Purkinje cell (primary cell): ENCODE data around the gene ZC3H11A. TPM values are rescaled to one million over a fixed set of nuclear protein-coding genes. Genes with fewer than 3 reads are reported as not detected.

ENCODE experiments used
- polyA plus RNA-seq: library from polyadenylated mRNA; unstranded; fragments of >200 nt; fragmentation: Nextera tagmentation; gene quantifications from 2 replicates; pipeline ENCODE4 v1.2.1, GENCODE V29; 2014

Gene ZC3H11A
- 33.2 and 39.9 TPM in 2 replicates for polyA plus RNA-seq

GRCh38 chr1:203795441-203796235 lies at the start of gene ZC3H11A, which contains the start of gene ZBED6:
ZC3H11A (plus strand) TSS chr1:203795623; CDS start chr1:203817071, 21,448 bp downstream.
ZBED6 (plus strand) TSS chr1:203795623; CDS start chr1:203797523, 1,900 bp downstream.

GRCh38 chr1:203765029-203765837 lies 30.2 kb upstream of the ZC3H11A start, which contains the start of gene LAX1:
LAX1 (plus strand) TSS chr1:203765183; CDS start chr1:203765566, 383 bp downstream.

Other genes with a start within 250 kb of the ZC3H11A start
- gene ATP2B4, start 168.8 kb upstream of the ZC3H11A start, polyA plus RNA-seq = 1.9 and 16.0 TPM in 2 replicates
- gene LAX1, start 30.4 kb upstream of the ZC3H11A start, polyA plus RNA-seq = not detected in 2 replicates
- gene ZBED6, start within 50 bp of the ZC3H11A start, polyA plus RNA-seq = 1.3 and 2.3 TPM in 2 replicates
- 461 and 564 TPM in 2 replicates for gene SNRPE, start 66.0 kb downstream of the ZC3H11A start, polyA plus RNA-seq